Liver (tissue), 9 donors: ENCODE data around the gene CTPS2. TPM values are rescaled to one million over a fixed set of nuclear protein-coding genes. Genes with fewer than 3 reads are reported as not detected.
A peak's percentile ranks its signal among the peaks of the same experiment; 100 is the strongest.

ENCODE experiments used
- DNase-seq: peaks from one replicate; pipeline ENCODE4 v3.0.0-alpha.2; 2017; ENCODE audit warnings: low spot score
- H3K27ac ChIP-seq, 2 donors: one replicate each; pipeline ENCODE4 v1.7.0; 2013; ENCODE audit warnings: inconsistent platforms in 2 of 2, low read length in 2 of 2, control low read depth in 1 of 2, low read depth in 1 of 2, mild to moderate bottlenecking in 1 of 2
- H3K27me3 ChIP-seq, 4 donors: one replicate each; pipeline versions ENCODE4 v1.6.1 to v1.7.0; 2013; ENCODE audit warnings: low read length in 3 of 4, inconsistent platforms in 1 of 4, mild to moderate bottlenecking in 1 of 4, moderate library complexity in 1 of 4; ENCODE audit not compliant: control insufficient read depth in 4 of 4, insufficient read depth in 4 of 4
- H3K36me3 ChIP-seq, 4 donors: one replicate each; pipeline versions ENCODE4 v1.6.1 to v1.7.0; 2013; ENCODE audit warnings: low read length in 3 of 4, mild to moderate bottlenecking in 3 of 4, low read depth in 1 of 4, moderate library complexity in 1 of 4; ENCODE audit not compliant: control insufficient read depth in 4 of 4, insufficient read depth in 3 of 4
- H3K4me1 ChIP-seq, 4 donors: one replicate each; pipeline versions ENCODE4 v1.6.1 to v1.7.0; 2013; ENCODE audit warnings: low read length in 3 of 4, mild to moderate bottlenecking in 3 of 4, moderate library complexity in 1 of 4; ENCODE audit not compliant: control insufficient read depth in 4 of 4, insufficient read depth in 4 of 4
- H3K4me3 ChIP-seq, 3 donors: one replicate each; pipeline versions ENCODE4 v1.6.1 to v1.7.0; 2013; ENCODE audit warnings: low read length in 3 of 3, control low read depth in 1 of 3, low read depth in 1 of 3, mild to moderate bottlenecking in 1 of 3
- H3K9ac ChIP-seq, 2 donors: one replicate each; pipeline ENCODE4 v1.7.0; 2013; ENCODE audit warnings: low read length in 2 of 2, mild to moderate bottlenecking in 2 of 2, moderate library complexity in 2 of 2, control low read depth in 1 of 2, low read depth in 1 of 2
- H3K9me3 ChIP-seq, 4 donors: one replicate each; pipeline versions ENCODE4 v1.6.1 to v1.7.0; 2013; ENCODE audit warnings: low read length in 3 of 4; ENCODE audit not compliant: control insufficient read depth in 4 of 4
- EGR1 ChIP-seq, 2 donors: IDR thresholded peaks; 2 replicates each; pipeline ENCODE4 v1.6.1; 2016 to 2018; ENCODE audit warnings: antibody characterized with exemption in 2 of 2, low read depth in 2 of 2
- FOXA1 ChIP-seq: IDR thresholded peaks from 2 replicates; pipeline ENCODE4 v1.6.1; 2016; ENCODE audit warnings: antibody characterized with exemption
- FOXA2 ChIP-seq: IDR thresholded peaks from 2 replicates; pipeline ENCODE4 v1.6.1; 2016; ENCODE audit warnings: antibody characterized with exemption
- HNF4A ChIP-seq, 2 donors: conservative IDR thresholded peaks; 2 replicates each; pipeline ENCODE4 v1.6.1; 2016; ENCODE audit warnings: antibody characterized with exemption in 2 of 2, mild to moderate bottlenecking in 2 of 2
- HNF4G ChIP-seq: IDR thresholded peaks from 2 replicates; pipeline ENCODE4 v1.6.1; 2016; ENCODE audit warnings: antibody characterized with exemption
- NR2F2 ChIP-seq: IDR thresholded peaks from 2 replicates; pipeline ENCODE4 v1.6.1; 2016; ENCODE audit warnings: antibody characterized with exemption
- RAD21 ChIP-seq, 2 donors: IDR thresholded peaks; 2 replicates each; pipeline ENCODE4 v1.6.1; 2016; ENCODE audit warnings: antibody characterized with exemption in 2 of 2, mild to moderate bottlenecking in 2 of 2
- RXRA ChIP-seq, 2 donors: IDR thresholded peaks; 2 replicates each; pipeline ENCODE4 v1.6.1; 2017 to 2018; ENCODE audit warnings: antibody characterized with exemption in 2 of 2, mild to moderate bottlenecking in 1 of 2
- SP1 ChIP-seq: IDR thresholded peaks from 2 replicates; pipeline ENCODE4 v1.6.1; 2018; ENCODE audit warnings: antibody characterized with exemption, mild to moderate bottlenecking
- TAF1 ChIP-seq: conservative IDR thresholded peaks from 2 replicates; pipeline ENCODE4 v1.6.1; 2016; ENCODE audit warnings: antibody characterized with exemption, mild to moderate bottlenecking
- YY1 ChIP-seq: IDR thresholded peaks from 2 replicates; pipeline ENCODE4 v1.6.1; 2016; ENCODE audit warnings: antibody characterized with exemption, mild to moderate bottlenecking
- WGBS: extraction: QIAGEN DNeasy Blood & Tissue Kit; methylation state at CpG from one replicate; pipeline ENCODE4 v1.1.7; 2013; 5-methylcytosine and 5-hydroxymethylcytosine counted together
- polyA plus RNA-seq, 2 donors: library from polyadenylated mRNA; stranded (reverse) in 1 of 2; unstranded in 1 of 2; fragments of 200-250 nt in 1 of 2; fragments of >200 nt in 1 of 2; fragmentation: Nextera tagmentation in 1 of 2; extraction: Ambion mirVana in 1 of 2; gene quantifications; one replicate each; pipeline versions ENCODE4 v1.2.1 to v1.2.3, GENCODE V29; 2013 to 2015
- total RNA-seq, 2 donors: library from RNA; depleted of rRNA; stranded (reverse); fragments of >200 nt; gene quantifications; one replicate each; pipeline ENCODE4 v1.2.3, GENCODE V29; 2014
- TF ChIP-seq, protein P1 (sequence below): fragments of 150-350 bp; IDR thresholded peaks from 2 replicates; pipeline ENCODE4 v1.5.1; 2017; ENCODE audit warnings: improper control_type of control experiment, low read depth, low read length; ENCODE audit not compliant: missing input control
- TF ChIP-seq, protein P2 (sequence below): IDR thresholded peaks from 2 replicates; pipeline ENCODE4 v1.6.1; 2016; ENCODE audit warnings: antibody characterized with exemption, mild to moderate bottlenecking
- TF ChIP-seq, protein P3 (sequence below): IDR thresholded peaks from 2 replicates; pipeline ENCODE4 v1.6.1; 2016; ENCODE audit warnings: antibody characterized with exemption
- TF ChIP-seq, protein P4 (sequence below): IDR thresholded peaks from 2 replicates; pipeline ENCODE4 v1.6.1; 2016; ENCODE audit warnings: antibody characterized with exemption
- TF ChIP-seq, protein P5 (sequence below): IDR thresholded peaks from 2 replicates; pipeline ENCODE4 v1.6.1; 2016; ENCODE audit warnings: antibody characterized with exemption
- donor health status: healthy.
- donor health status: healthy.
- donor health status: healthy.
- donor health status: healthy.
- donor health status: healthy.

CTPS2 gene
- total and polyA plus RNA-seq, 4 donors: 3.0 to 11.2 (median 7.2) TPM

DNA sequence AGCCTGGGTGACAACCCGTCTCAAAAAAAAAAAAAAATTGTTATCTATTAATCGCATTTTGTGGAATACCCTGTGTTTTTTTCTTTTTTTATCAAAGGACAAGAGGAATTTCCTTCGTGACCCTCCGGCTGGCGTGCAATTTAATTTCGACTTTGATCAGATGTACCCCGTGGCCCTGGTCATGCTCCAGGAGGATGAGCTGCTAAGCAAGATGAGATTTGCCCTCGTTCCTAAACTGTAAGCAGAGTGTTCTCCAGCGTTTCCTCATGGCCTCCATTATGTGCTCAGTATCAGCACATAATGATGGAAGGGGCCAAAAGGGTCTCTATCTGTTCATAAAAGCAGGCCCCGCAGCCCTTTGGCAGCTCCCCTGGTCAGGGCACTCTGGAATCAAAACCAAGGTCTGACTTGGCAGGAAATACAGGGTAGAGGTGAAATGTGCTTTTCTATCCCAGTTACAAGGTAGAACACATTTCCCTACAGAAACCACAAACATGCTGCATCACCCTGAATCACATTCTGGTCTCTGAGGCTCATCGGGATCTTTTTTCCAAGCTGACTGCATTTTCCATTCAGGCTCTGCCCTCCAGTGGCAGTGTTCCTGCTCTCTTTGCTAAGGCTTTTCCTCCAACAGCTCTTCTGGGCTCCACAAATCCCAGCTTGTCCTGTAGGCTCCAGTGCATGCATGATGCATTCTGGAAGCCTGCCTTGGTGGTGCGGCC lies 31.3 kb upstream of the CTPS2 start:
- no peak overlapping the region for H3K4me3 ChIP-seq
- TF ChIP-seq, protein P1, sequence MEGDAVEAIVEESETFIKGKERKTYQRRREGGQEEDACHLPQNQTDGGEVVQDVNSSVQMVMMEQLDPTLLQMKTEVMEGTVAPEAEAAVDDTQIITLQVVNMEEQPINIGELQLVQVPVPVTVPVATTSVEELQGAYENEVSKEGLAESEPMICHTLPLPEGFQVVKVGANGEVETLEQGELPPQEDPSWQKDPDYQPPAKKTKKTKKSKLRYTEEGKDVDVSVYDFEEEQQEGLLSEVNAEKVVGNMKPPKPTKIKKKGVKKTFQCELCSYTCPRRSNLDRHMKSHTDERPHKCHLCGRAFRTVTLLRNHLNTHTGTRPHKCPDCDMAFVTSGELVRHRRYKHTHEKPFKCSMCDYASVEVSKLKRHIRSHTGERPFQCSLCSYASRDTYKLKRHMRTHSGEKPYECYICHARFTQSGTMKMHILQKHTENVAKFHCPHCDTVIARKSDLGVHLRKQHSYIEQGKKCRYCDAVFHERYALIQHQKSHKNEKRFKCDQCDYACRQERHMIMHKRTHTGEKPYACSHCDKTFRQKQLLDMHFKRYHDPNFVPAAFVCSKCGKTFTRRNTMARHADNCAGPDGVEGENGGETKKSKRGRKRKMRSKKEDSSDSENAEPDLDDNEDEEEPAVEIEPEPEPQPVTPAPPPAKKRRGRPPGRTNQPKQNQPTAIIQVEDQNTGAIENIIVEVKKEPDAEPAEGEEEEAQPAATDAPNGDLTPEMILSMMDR: peak; percentile 32
- peak; percentile 40 to 45 for TF ChIP-seq RXRA (IDR thresholded peaks at IDR 0.05)
- TF ChIP-seq NR2F2: no peak
- no peak for TF ChIP-seq YY1
- TF ChIP-seq, protein P2, sequence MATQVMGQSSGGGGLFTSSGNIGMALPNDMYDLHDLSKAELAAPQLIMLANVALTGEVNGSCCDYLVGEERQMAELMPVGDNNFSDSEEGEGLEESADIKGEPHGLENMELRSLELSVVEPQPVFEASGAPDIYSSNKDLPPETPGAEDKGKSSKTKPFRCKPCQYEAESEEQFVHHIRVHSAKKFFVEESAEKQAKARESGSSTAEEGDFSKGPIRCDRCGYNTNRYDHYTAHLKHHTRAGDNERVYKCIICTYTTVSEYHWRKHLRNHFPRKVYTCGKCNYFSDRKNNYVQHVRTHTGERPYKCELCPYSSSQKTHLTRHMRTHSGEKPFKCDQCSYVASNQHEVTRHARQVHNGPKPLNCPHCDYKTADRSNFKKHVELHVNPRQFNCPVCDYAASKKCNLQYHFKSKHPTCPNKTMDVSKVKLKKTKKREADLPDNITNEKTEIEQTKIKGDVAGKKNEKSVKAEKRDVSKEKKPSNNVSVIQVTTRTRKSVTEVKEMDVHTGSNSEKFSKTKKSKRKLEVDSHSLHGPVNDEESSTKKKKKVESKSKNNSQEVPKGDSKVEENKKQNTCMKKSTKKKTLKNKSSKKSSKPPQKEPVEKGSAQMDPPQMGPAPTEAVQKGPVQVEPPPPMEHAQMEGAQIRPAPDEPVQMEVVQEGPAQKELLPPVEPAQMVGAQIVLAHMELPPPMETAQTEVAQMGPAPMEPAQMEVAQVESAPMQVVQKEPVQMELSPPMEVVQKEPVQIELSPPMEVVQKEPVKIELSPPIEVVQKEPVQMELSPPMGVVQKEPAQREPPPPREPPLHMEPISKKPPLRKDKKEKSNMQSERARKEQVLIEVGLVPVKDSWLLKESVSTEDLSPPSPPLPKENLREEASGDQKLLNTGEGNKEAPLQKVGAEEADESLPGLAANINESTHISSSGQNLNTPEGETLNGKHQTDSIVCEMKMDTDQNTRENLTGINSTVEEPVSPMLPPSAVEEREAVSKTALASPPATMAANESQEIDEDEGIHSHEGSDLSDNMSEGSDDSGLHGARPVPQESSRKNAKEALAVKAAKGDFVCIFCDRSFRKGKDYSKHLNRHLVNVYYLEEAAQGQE: no peak
- TF ChIP-seq TAF1: no peak
- TF ChIP-seq RAD21 (IDR thresholded peaks at IDR 0.05): peak; percentile 70 to 75
- peak; percentile 54 to 67 for TF ChIP-seq HNF4A (conservative IDR thresholded peaks at IDR 0.05)
- no peak for TF ChIP-seq EGR1 (IDR thresholded peaks at IDR 0.05; ENCODE audit: low read depth in 2 of 2)
- WGBS: 36% methylated on average over 12 of the region's 12 CpGs
- H3K9ac ChIP-seq: no peak overlapping the region
- H3K4me1 ChIP-seq: peaks cover 8 to 32% (median 23%) of the 10 kb centered on the region in 4 donors
- peak overlapping the region; percentile 49 to 79 for H3K27ac ChIP-seq
- peaks cover 1 to 29% (median 9%) of the 10 kb centered on the region in 4 donors for H3K36me3 ChIP-seq
- H3K27me3 ChIP-seq: no peaks in the 10 kb centered on the region
- no peak for DNase-seq
- H3K9me3 ChIP-seq: no peaks in the 10 kb centered on the region

DNA sequence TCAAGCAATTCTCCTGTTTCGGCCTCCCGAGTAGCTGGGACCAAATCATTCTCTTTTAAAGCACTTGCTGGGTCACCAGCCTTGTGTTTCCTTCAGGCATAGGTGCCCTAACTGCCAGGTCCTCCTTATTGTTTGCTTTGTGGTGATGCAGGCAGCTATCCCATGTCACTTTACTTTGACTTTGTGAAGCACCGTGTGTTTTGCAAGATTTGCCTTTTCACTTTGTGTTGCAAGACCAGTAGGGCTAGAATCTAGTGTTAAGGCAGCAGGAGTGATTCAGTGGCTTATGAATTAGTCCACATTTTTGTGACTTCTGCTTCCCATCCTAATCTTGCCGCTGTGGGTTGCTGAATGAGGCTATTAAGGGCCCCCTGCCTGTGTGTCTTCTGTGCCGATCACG lies 27.1 kb upstream of the CTPS2 start:
- Histone ChIP-seq H3K27me3 (no peaks in the 10 kb centered on the region), H3K27ac (peak overlapping the region; percentile 30 to 80)
- no peak for TF ChIP-seq TAF1
- TF ChIP-seq, protein P3, sequence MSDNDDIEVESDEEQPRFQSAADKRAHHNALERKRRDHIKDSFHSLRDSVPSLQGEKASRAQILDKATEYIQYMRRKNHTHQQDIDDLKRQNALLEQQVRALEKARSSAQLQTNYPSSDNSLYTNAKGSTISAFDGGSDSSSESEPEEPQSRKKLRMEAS: no peak
- TF ChIP-seq EGR1 (IDR thresholded peaks at IDR 0.05; ENCODE audit: low read depth in 2 of 2): no peak
- TF ChIP-seq FOXA2: peak; percentile 6
- TF ChIP-seq, protein P4, sequence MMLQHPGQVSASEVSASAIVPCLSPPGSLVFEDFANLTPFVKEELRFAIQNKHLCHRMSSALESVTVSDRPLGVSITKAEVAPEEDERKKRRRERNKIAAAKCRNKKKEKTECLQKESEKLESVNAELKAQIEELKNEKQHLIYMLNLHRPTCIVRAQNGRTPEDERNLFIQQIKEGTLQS: no peak
- TF ChIP-seq FOXA1: peak; percentile 19
- peak; percentile 52 for TF ChIP-seq YY1
- TF ChIP-seq RAD21 (IDR thresholded peaks at IDR 0.05): no peak
- peak; percentile 66 for TF ChIP-seq SP1
- TF ChIP-seq HNF4A (conservative IDR thresholded peaks at IDR 0.05): peak; percentile 55 to 61
- TF ChIP-seq HNF4G: no peak
- no peak for TF ChIP-seq NR2F2
- TF ChIP-seq, protein P2: peak; percentile 57
- TF ChIP-seq, protein P5, sequence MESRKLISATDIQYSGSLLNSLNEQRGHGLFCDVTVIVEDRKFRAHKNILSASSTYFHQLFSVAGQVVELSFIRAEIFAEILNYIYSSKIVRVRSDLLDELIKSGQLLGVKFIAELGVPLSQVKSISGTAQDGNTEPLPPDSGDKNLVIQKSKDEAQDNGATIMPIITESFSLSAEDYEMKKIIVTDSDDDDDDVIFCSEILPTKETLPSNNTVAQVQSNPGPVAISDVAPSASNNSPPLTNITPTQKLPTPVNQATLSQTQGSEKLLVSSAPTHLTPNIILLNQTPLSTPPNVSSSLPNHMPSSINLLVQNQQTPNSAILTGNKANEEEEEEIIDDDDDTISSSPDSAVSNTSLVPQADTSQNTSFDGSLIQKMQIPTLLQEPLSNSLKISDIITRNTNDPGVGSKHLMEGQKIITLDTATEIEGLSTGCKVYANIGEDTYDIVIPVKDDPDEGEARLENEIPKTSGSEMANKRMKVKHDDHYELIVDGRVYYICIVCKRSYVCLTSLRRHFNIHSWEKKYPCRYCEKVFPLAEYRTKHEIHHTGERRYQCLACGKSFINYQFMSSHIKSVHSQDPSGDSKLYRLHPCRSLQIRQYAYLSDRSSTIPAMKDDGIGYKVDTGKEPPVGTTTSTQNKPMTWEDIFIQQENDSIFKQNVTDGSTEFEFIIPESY: no peak
- TF ChIP-seq RXRA (IDR thresholded peaks at IDR 0.05): peak; percentile 51 to 69
- TF ChIP-seq, protein P1: no peak

More for the DNA sequence above, 27.1 kb upstream of the CTPS2 start:
- no peak overlapping the region for H3K9ac ChIP-seq
- H3K4me3 ChIP-seq: no peak overlapping the region
- H3K9me3 ChIP-seq: no peaks in the 10 kb centered on the region
- no peak for DNase-seq
- 20% methylated on average over 6 of the region's 6 CpGs for WGBS
- H3K36me3 ChIP-seq: peaks cover 1 to 38% (median 14%) of the 10 kb centered on the region in 4 donors
- H3K4me1 ChIP-seq: peaks cover 2 to 20% (median 14%) of the 10 kb centered on the region in 4 donors
